Measurements from ENCODE around the gene SPR.

Gene SPR

GRCh38 chr2:72916743-72917137 is 29.5 kb downstream of the SPR start:
- no peak for DNase-seq

- no peak for DNase-seq
Observed at GRCh38 chr2:72917138-72917876, 30.1 kb downstream of the SPR start, which contains the start of gene EMX1. Gene EMX1 (plus strand): TSS chr2:72917519. CDS start chr2:72917853, 334 bp downstream.

- DNase-seq, result no peak
Observed at GRCh38 chr2:72917877-72918553, 30.8 kb downstream of the SPR start.

- DNase-seq, result no peak
Observed at GRCh38 chr2:72919414-72920317, 32.5 kb downstream of the SPR start.

- DNase-seq, result no peak
Observed at GRCh38 chr2:72920318-72921087, 33.3 kb downstream of the SPR start.

GRCh38 chr2:72921088-72921851 is 34.1 kb downstream of the SPR start:
- no peak for DNase-seq

- no peak for DNase-seq
Observed at GRCh38 chr2:72921853-72922252, 34.6 kb downstream of the SPR start.

GRCh38 chr2:72923833-72924352 is 36.7 kb downstream of the SPR start:
- no peak for DNase-seq

GRCh38 chr2:72924353-72925240 is 37.4 kb downstream of the SPR start:
- no peak for DNase-seq

- no peak for DNase-seq
Observed at GRCh38 chr2:72925328-72925943, 38.2 kb downstream of the SPR start.

- DNase-seq, result no peak
Observed at GRCh38 chr2:72926368-72926767, 39.2 kb downstream of the SPR start.

GRCh38 chr2:72926811-72927465 is 39.7 kb downstream of the SPR start:
- no peak for DNase-seq

GRCh38 chr2:72927619-72928550 is 40.7 kb downstream of the SPR start:
- DNase-seq, result no peak

GRCh38 chr2:72929010-72929409 is 41.8 kb downstream of the SPR start:
- DNase-seq, result no peak

GRCh38 chr2:72931280-72931910 is 44.2 kb downstream of the SPR start:
- DNase-seq, result no peak

GRCh38 chr2:72932045-72932740 is 45.0 kb downstream of the SPR start:
- DNase-seq, result no peak

GRCh38 chr2:72932805-72933204 is 45.6 kb downstream of the SPR start:
- DNase-seq, result no peak
